B cell (primary cell): ENCODE measurements around the gene MED12L. TPM values are rescaled to one million over a fixed set of nuclear protein-coding genes. Genes with fewer than 3 reads are reported as not detected.

Source experiments
- ATAC-seq: fragments of 200-7000 bp; cut with Tn5 transposase; one replicate; pipeline ENCODE4 v1.10.0; 2021; ENCODE audit warnings: low read depth, mild to moderate bottlenecking, moderate number of reproducible peaks, moderate library complexity
- CTCF ChIA-PET: fragments of 350-600 bp; sonication (Branson Sonifier 250); formaldehyde crosslinking; loops from one replicate; lab custom pipeline; 2021; ENCODE audit warnings: antibody characterized with exemption, inconsistent platforms; lab: Charles Lee
- POLR2A ChIA-PET: fragments of 350-600 bp; sonication (Branson Sonifier 250); formaldehyde crosslinking; loops from one replicate; lab custom pipeline; 2021; ENCODE audit warnings: antibody characterized with exemption; lab: Charles Lee
- DNase-seq: peaks from one replicate; pipeline ENCODE4 v3.0.0; 2013
- H2AFZ ChIP-seq: 2 replicates; pipeline ENCODE4 v1.6.1; 2012; ENCODE audit warnings: mild to moderate bottlenecking, low read depth, low read length; ENCODE audit not compliant: insufficient read depth, poor library complexity, severe bottlenecking
- H3K27ac ChIP-seq, 2 donors: 1 replicate in 1 of 2; 2 replicates in 1 of 2; pipeline ENCODE4 v1.5.1; 2012 to 2013; ENCODE audit warnings: low read length in 2 of 2, mild to moderate bottlenecking in 2 of 2, moderate library complexity in 1 of 2
- H3K27me3 ChIP-seq, 4 experiments: fragments of 200-600 bp in 1 of 4; sonication (generic) in 1 of 4; replicated peaks in 1 of 4; 1 replicate in 2 of 4; 2 replicates in 2 of 4; pipeline versions ENCODE4 v1.6.1 to v1.7.0; 2013 to 2016; ENCODE audit warnings: low read length in 3 of 4, mild to moderate bottlenecking in 2 of 4, mixed read lengths in 1 of 4, moderate library complexity in 1 of 4; ENCODE audit not compliant: insufficient read depth in 4 of 4, control insufficient read depth in 3 of 4; ENCODE audit errors: control extremely low read depth in 1 of 4
- H3K36me3 ChIP-seq, 2 experiments: replicated peaks in 1 of 2; 1 replicate in 1 of 2; 2 replicates in 1 of 2; pipeline versions ENCODE4 v1.6.1 to v1.7.1; 2013; ENCODE audit warnings: low read length in 1 of 2; ENCODE audit not compliant: insufficient read depth in 2 of 2, control insufficient read depth in 1 of 2; ENCODE audit errors: control extremely low read depth in 1 of 2, extremely low read depth in 1 of 2
- H3K4me1 ChIP-seq, 2 donors: fragments of 200-600 bp in 1 of 2; sonication (generic) in 1 of 2; 1 replicate in 1 of 2; 2 replicates in 1 of 2; pipeline versions ENCODE4 v1.5.1 to v1.6.1; 2013 to 2017; ENCODE audit warnings: low read length in 2 of 2; ENCODE audit not compliant: control insufficient read depth in 2 of 2, insufficient read depth in 2 of 2
- H3K4me2 ChIP-seq: replicated peaks from 2 replicates; pipeline ENCODE3; 2012; ENCODE audit warnings: mild to moderate bottlenecking, low read depth, low read length; ENCODE audit not compliant: poor library complexity, severe bottlenecking
- H3K4me3 ChIP-seq, 5 experiments: fragments of 200-600 bp in 1 of 5; sonication (generic) in 1 of 5; 1 replicate in 3 of 5; 2 replicates in 2 of 5; pipeline versions ENCODE4 v1.5.1 to v1.7.0; 2011 to 2016; ENCODE audit warnings: low read length in 4 of 5, mild to moderate bottlenecking in 4 of 5, low read depth in 2 of 5, control low read depth in 1 of 5, moderate library complexity in 1 of 5; ENCODE audit not compliant: insufficient read depth in 1 of 5; ENCODE audit errors: control extremely low read depth in 1 of 5, extremely low read depth in 1 of 5
- H3K79me2 ChIP-seq: fragments of 200-600 bp; sonication (generic); one replicate; pipeline ENCODE4 v1.6.0; 2016; ENCODE audit warnings: low read length; ENCODE audit not compliant: control insufficient read depth, insufficient read depth
- H3K9ac ChIP-seq: fragments of 200-600 bp; sonication (generic); 2 replicates; pipeline ENCODE4 v1.6.1; 2017; ENCODE audit warnings: mild to moderate bottlenecking, low read length, moderate library complexity
- H3K9me3 ChIP-seq, 3 donors: one replicate each; pipeline versions ENCODE4 v1.6.1 to v1.7.1; 2013; ENCODE audit warnings: low read length in 2 of 3; ENCODE audit not compliant: control insufficient read depth in 2 of 3, insufficient read depth in 1 of 3; ENCODE audit errors: control extremely low read depth in 1 of 3
- H4K20me1 ChIP-seq: 2 replicates; pipeline ENCODE4 v1.6.0; 2012; ENCODE audit warnings: mild to moderate bottlenecking, low read length; ENCODE audit not compliant: insufficient read depth, control insufficient read depth, poor library complexity, severe bottlenecking
- H3K27ac Mint-ChIP-seq: one replicate; pipeline ENCODE4 v1.8.0; 2021; ENCODE audit warnings: mixed read lengths
- H3K27me3 Mint-ChIP-seq: one replicate; pipeline ENCODE4 v1.8.0; 2021; ENCODE audit warnings: mixed read lengths
- H3K4me1 Mint-ChIP-seq: one replicate; pipeline ENCODE4 v1.8.0; 2021; ENCODE audit warnings: mixed read lengths
- H3K4me3 Mint-ChIP-seq: one replicate; pipeline ENCODE4 v1.8.0; 2021; ENCODE audit warnings: mixed read lengths
- H3K9me3 Mint-ChIP-seq: one replicate; pipeline ENCODE4 v1.8.0; 2022; ENCODE audit warnings: mixed read lengths; ENCODE audit not compliant: insufficient read depth
- CTCF ChIP-seq: fragments of 200-600 bp; IDR thresholded peaks from one replicate; pipeline ENCODE4 v1.8.0; 2022; ENCODE audit warnings: antibody characterized with exemption, mild to moderate bottlenecking
- EZH2 ChIP-seq: IDR thresholded peaks from 2 replicates; pipeline ENCODE4 v1.6.1; 2012; ENCODE audit warnings: borderline replicate concordance, low read depth, mild to moderate bottlenecking, moderate library complexity, low read length; ENCODE audit not compliant: insufficient read depth, poor library complexity, severe bottlenecking
- WGBS: methylation state at CpG from one replicate; pipeline ENCODE4 v1.1.5; 2013; ENCODE audit warnings: missing lambda C conversion rate; ENCODE audit not compliant: insufficient coverage; 5-methylcytosine and 5-hydroxymethylcytosine counted together
- intact Hi-C: fragments of 100-400 bp; cut with micrococcal nuclease; formaldehyde crosslinking; loops from one replicate; pipeline ENCODE4 v1.10.0; 2022
- polyA plus RNA-seq: library from polyadenylated mRNA; depleted of rRNA; stranded (reverse); fragments of >200 nt; gene quantifications from 2 replicates; pipeline ENCODE4 v1.2.3, GENCODE V29; 2012
- total RNA-seq, 2 donors: library from RNA; stranded (reverse); fragments of 120-200 nt in 1 of 2; gene quantifications; 1 replicate in 1 of 2; 2 replicates in 1 of 2; pipeline versions ENCODE4 v1.2.3 to v1.2.4, GENCODE V29; 2013 to 2022

MED12L gene
- total and polyA plus RNA-seq, 2 donors (not counting 1 experiment from before 2014, with no cell fraction given), result 0.07 to 0.30 TPM

GRCh38 chr3:151278230-151278629 lies 192.8 kb downstream of the MED12L start, which contains the start of gene P2RY14:
Gene P2RY14 (minus strand): TSS chr3:151278542. CDS start chr3:151214316, 64,226 bp downstream.
- Histone ChIP-seq H3K4me2 (peak within 1 kb of the TSS; percentile 73), H3K79me2 (peaks cover 23% of the 10 kb centered on the region), H3K4me3 (peak within 1 kb of the TSS; percentile 40 to 78 (median 56)), H3K27ac (peak within 1 kb of the TSS; percentile 91 to 96), H2AFZ (peak within 1 kb of the TSS; percentile 18), H3K36me3 (no peaks in the 10 kb centered on the region), H3K9me3 (no peaks in the 10 kb centered on the region), H3K27me3 (no peaks in the 10 kb centered on the region), H4K20me1 (no peaks in the 10 kb centered on the region), H3K9ac (peak within 1 kb of the TSS; percentile 58), H3K4me1 (peaks cover 69 to 73% of the 10 kb centered on the region in 2 donors)
- Mint-ChIP-seq H3K27ac (peak within 1 kb of the TSS; percentile 98), H3K9me3 (no peaks in the 10 kb centered on the region), H3K4me3 (peak within 1 kb of the TSS; percentile 70), H3K27me3 (no peaks in the 10 kb centered on the region), H3K4me1 (peaks cover 66% of the 10 kb centered on the region)
- ChIA-PET CTCF (interaction anchor here (0.7 to 9.6 kb wide), 15 partner anchors 9 to 132 kb away, joined by 3 to 460 read pairs (median 3); no protein-coding TSS in a partner anchor), POLR2A (interaction anchor here (0.5 to 4.9 kb wide), 3 partner anchors 12 to 49 kb away, joined by 3 to 52 read pairs (median 5); no protein-coding TSS in a partner anchor)
- TF ChIP-seq EZH2 (no peak), CTCF (no peak)
- intact Hi-C loops, result loop anchor here (1.0 to 5.0 kb wide), 5 partner anchors 49 to 731 kb away; partner anchors contain the start of genes EIF2A, P2RY12, P2RY13 and SERP1
- peak; percentile 85 for DNase-seq
- 0% methylated on average over 1 of the region's 4 CpGs for WGBS
- peak; percentile 68 for ATAC-seq

- Histone ChIP-seq H3K4me2 (no peak overlapping the region), H3K4me3 (no peak overlapping the region), H2AFZ (no peak overlapping the region), H3K9ac (no peak overlapping the region), H4K20me1 (no peaks in the 10 kb centered on the region), H3K9me3 (no peaks in the 10 kb centered on the region), H3K4me1 (peaks cover 38 to 41% of the 10 kb centered on the region in 2 donors), H3K27me3 (no peaks in the 10 kb centered on the region), H3K27ac (no peak overlapping the region), H3K36me3 (no peaks in the 10 kb centered on the region), H3K79me2 (peaks cover 23% of the 10 kb centered on the region)
- no peak overlapping the region for H3K4me3 Mint-ChIP-seq
- whole genome bisulfite sequencing, result no CpG with 5 or more reads among the region's 9 CpGs
- H3K9me3 Mint-ChIP-seq, result no peaks in the 10 kb centered on the region
- peaks cover 33% of the 10 kb centered on the region for H3K4me1 Mint-ChIP-seq
- TF ChIP-seq CTCF, result no peak
- TF ChIP-seq EZH2, result no peak
- DNase-seq (no peak), ATAC-seq (no peak)
- intact Hi-C loops, result no loop called here
- H3K27ac Mint-ChIP-seq, result peak overlapping the region; percentile 65
- ChIA-PET POLR2A (interaction anchor here (0.7 to 4.9 kb wide), 2 partner anchors 13 to 53 kb away, joined by 3 to 52 read pairs; no protein-coding TSS in a partner anchor), CTCF (interaction anchor here (0.9 to 9.6 kb wide), 11 partner anchors 16 to 559 kb away, joined by 3 to 460 read pairs (median 5); no protein-coding TSS in a partner anchor)
- no peaks in the 10 kb centered on the region for H3K27me3 Mint-ChIP-seq
These were observed 196.3 kb downstream of the MED12L start for GRCh38 chr3:151281671-151282324.
